Measurements from ENCODE around the gene GAMT. TPM values are rescaled to one million over a fixed set of nuclear protein-coding genes. Genes with fewer than 3 reads are reported as not detected.

Gene GAMT
- total RNA-seq, 1 experiment from 2014 or later, result 15.5 TPM

DNA sequence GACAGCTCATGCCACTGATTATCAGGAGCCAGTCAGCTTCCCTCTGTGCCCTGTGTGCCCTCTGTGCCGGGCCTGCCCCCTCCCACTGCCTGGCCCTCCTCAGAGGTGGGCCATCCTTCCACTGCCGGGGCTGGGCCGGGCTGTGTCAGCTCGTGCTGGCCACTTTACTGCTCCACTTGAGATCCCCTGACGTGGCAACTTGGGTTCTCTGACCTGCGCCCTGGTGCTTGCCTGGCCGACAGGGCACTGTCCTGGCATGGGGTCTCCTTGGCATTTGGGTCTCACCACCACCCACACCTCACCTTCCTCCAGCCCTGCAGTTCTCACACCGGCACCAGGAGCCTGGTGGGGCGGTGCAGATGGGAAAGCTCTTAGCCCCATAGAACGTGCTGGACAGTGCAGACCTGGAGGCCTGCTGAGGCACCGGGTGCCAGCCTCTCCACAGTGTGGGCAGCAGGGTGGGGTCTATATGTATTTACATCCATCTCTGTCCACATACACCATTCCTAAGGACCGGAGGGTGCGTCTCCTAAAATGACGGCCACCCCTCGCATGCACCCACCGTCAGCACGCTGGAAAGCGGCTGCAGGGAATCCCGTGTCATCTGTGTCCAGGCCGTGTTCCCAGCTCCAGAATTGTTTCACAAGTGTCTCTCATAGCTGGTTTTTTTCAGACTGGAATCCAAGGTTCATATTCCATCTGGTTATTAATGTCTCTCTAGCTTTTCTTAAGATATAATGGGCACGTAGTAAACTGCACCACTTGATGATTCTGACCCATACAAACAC is 17.8 kb upstream of the GAMT start:
- no peak for DNase-seq (ENCODE audit: low spot score)

DNA sequence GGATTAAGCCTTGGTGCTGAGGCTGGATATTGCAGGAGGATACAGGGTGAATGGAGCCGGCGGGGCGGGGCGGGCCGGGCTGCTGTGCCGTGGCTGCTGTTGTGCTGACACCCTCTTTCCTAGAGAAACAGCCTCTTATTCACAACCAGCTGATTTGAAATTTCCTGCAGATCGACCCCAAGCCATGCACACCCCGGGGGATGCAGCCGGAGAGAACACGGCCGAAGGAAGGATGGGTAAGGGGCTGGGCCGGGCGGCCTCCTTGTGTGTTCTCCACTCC is 17.1 kb upstream of the GAMT start:
- no peak for DNase-seq (ENCODE audit: low spot score)

- no peak for DNase-seq (ENCODE audit: low spot score)
These were observed 16.5 kb upstream of the GAMT start for GRCh38 chr19:1417681-1418495.

- no peak for DNase-seq (ENCODE audit: low spot score)
These were observed 15.8 kb upstream of the GAMT start for GRCh38 chr19:1417145-1417544.

DNA sequence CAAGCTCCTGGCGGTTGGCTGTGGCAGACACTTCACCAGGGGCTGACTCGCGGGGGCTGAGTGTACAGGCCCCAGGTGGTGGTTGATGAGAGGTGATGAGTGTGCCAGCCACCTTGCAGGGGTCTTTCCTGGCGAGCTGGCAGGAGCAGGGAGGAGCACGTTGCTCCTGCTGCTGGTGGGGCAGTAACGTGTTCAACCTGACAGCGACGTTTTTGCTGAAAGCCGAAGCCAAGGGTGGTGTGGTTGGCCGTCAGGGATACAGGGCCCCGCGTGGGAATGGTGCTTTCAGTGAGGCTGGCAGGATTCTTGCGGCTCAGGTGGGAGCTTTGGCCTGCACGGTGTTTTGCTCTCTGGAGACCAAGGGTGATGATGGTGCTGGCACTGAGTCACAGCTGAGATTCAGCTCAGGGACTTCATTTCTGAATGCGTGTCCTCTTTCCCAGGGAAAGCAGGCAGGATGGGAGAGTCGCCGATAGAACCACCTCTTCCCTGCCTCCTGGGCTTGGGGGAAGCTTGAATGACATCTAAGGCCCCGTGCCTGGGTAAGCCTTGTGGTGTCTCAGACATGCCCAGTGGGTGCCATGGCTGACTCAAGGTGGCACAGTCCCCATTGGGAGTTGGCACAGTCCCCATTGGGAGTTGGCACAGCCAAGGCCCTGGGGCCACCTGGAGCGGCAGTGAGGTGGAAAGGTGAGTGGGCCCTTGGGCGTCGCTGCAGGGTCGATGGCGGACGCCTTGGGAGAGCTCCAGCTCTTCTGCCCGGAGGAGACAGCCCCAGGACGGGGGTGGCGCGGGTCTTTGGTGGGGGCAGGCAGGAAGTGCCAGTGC is 14.9 kb upstream of the GAMT start:
- no peak for DNase-seq (ENCODE audit: low spot score)

DNA sequence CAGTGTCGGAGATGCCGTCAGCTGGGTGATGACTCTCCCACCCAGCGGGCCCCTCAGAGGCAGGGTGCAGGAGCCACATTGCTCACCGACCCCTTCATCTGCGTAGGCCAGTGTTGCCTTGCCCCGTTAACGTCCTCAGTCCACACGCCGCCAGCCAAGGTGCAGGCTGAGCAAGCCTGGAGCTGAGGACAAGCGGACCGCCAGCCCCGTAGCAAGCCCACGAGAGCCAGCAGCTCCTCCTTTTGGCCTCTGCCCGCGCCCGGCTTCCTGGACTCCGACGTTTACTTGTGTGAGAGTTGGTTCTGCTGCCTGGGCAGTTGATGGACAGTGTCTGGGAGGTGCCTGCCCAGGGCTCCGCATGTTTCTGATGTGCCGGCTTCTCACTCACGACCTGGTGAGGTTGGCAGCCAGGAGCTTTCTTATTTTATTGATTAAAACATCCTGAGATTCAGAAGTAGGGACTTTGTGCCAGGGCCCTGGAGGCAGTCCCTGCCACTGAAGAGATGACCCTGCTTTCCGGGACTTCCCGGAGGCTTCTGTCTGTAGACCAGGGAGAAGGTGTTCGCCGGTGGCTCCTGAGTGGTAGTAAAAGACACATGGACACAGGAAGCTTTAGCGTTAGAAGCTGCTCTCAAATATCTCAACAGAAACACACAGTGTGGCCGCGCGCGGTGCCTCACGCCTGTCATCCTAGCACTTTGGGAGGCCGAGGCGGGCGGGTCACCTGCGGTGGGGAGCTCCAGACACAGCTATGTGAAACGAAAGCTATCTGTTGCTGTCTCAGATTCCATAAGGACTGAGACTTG is 11.9 kb upstream of the GAMT start:
- no peak for DNase-seq (ENCODE audit: low spot score)

DNA sequence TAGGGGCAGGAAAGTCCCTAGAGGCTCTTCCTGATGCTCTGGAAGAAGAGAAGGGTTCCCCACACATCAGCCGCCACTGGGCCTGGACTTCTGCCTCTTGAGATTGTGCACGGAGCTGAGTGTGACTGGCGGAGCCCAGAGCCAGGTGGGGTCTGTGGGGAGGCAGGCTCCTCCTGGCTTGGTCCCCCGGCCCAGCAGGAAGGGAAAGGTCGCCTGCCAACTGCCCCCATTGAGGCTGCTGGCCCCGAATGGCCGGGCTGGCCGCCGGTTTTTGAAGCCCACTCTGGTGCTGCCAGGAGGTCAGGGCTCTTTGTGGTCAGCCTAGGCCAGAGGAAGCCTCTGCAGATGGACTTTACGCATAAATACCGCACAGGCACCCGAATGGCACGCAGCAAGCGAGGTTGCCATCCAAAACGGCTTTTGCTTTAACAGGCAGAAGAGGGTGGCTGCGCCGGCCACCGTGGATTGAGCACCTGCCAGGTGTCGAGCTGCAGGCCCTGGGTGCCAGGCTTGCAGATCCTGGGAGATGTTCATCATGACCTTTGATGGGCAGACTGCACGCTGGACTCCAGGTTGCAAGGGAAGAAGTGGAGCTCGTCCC is 11.1 kb upstream of the GAMT start:
- DNase-seq (ENCODE audit: low spot score), result no peak

- DNase-seq (ENCODE audit: low spot score), result no peak
These were observed 10.2 kb upstream of the GAMT start for GRCh38 chr19:1411255-1412191.

DNA sequence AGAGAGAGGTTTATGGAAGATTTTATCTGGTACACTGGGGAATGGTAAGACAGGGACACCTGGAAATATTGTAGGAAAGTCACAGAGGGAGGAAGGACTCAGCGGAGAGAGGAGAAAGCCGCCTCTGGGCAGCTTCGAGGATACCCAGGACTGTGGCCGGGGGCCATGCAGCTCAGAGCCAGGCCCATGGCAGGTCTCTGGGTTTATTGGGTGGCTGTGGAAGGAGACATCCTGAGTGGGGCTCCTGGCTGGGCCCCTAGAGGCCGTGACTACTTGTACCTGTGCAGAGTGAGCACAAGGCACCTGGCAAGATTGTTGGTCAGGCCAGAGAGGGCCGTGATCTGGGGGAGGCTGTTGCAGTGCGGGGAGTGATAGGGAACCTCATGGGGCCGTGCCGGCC is 9.4 kb upstream of the GAMT start:
- no peak for DNase-seq (ENCODE audit: low spot score)

DNA sequence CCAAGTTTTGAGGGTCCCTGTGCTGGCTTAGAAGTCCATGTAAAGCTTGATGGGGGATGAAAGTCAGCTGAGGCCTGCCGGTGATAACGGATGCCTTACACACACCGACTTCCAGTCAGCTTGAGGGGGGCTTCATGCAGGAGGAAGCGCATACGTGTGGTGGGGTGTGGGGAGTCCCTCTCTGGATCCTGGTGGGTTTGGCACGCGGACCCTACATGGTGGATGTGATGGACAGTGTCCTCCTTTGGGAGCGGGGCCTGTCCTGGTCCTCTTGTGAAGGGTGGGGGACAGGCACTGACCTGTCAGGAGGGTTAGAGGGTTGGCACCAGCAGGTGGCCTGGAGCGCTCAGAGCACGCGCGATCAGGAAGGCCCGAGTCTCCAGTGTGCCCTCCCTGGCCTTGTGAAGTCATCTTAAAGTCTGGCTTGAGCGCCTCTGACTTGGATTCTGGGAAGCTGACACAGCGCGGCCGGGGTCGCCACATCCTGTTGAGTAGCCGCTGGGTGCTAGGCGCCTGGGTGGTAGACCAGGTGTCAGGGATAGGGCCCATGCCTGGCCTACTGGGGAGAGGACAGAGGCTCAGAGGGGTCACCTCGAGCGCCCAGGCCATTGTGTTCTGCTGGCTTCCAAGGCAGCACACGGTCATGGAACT is 8.9 kb upstream of the GAMT start:
- no peak for DNase-seq (ENCODE audit: low spot score)

DNA sequence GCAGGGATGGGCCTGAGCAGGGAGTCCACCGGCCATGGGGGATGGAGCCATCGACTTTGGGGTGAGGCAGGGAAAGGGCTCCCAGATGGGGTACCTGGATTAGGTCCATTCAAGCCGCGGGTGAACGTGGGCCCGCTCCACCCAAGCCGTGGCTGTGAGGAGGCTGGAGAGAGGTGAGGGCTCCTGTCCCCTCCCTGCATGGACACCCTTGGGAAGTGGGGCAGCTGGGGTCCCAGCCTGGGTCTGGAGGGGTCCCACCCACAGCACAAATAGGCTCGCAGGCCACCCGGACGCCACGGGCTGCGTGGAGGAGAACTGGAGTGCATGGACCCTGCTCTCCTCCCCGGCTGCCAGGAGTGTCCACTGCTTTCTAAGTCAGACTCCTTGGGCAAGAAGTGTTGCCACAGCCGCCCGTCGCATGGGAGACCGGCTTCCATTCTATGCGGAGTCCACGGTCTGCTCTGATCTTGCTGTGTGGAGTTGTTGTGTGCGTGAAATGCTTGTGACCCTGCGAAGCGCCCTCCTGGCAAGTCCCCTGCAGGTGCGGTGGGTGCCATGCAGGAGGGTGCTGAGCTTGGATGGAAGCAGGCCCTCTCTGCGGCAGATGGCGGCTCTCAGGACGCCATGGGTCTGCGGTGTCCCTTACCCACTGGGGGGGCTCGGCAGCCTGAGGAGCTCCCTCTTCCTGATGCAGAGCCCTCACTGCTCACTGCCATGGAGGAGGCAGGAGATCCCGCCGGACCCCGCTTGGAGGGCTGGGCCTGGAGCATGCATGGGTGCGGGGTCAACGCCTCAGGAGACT is 8.1 kb upstream of the GAMT start:
- no peak for DNase-seq (ENCODE audit: low spot score)

GRCh38 chr19:1408300-1409203 is 7.2 kb upstream of the GAMT start:
- DNase-seq (ENCODE audit: low spot score), result no peak

DNA sequence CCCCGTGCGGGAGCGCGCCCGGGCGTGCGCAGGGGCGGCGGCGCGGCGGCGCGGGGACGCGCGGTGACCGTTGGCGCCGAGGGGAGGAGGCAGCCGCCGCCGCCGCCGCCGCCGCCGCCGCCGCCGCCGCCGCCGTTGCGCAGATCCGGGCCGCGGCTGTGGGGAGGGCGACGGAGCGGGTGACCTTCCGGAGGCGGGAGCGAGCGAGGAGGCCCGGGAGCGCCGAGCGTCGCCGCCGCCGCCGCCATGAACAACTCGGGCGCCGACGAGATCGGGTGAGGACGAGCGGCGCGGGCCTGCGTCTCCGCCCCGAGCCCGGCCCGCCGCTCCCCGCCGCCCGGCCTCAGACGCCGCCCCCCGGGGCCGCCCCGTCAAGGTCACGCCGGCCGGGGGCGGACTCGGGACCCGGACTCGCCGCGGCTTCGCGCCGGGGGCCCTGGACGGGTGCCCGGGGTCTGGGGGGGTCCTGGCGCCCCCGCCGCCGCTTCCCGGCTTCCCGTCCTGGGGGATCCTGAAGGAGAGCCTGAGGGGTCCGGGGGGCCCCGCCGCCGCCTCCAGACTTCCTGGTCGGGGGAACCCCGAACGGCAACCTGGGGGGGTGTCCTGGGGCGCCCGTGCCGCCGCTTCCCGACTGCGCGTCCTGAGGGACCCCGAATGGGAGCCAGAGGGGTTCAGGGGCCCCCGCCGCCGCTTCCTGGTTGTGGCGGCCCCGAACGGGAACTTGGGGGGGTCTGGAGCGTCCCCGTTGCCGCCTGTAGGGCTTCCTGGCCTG is 6.4 kb upstream of the GAMT start, which contains the start of gene DAZAP1:
TSS of gene DAZAP1 (plus strand) at position 59 of the 772 bp plus-strand sequence. CDS start at position 247, 188 bp downstream.
- no peak for DNase-seq (ENCODE audit: low spot score)

DNA sequence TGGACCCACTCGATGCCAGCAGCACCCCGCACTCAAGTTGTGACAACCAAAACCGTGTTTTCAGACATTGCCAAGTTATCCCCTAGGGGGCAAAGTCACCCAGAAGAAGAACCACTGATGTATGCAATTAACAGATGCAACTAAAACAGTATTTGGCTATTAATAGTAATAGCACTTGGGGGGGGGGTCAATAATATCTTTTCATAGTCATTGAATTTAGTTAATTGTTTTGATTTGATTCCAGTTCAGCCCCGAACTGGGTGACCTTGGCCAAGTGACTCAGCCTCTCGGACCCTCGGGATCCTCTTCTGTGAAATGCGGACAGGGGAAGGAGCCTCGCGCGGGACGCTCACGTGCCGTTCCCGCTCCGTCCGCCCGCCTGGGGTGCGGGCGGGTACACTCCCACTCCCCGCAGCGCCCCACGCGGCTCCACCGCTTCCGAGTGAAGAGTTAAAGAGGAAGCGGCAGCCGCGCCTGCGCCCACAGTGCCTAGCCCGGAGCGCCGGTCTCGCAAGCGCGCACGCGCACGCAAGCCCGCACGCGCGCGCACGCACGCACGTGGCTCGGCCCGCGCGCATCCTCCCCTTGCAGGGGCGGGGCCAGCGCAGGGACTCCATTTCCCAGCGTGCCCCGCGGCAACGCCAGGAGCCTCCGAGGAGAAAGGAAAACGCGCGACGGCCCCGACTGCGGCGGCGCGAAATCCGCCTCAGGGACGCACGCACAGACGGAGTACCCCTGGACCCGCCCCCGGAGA is 5.6 kb upstream of the GAMT start:
- peak; percentile 90 for DNase-seq (ENCODE audit: low spot score)

DNA sequence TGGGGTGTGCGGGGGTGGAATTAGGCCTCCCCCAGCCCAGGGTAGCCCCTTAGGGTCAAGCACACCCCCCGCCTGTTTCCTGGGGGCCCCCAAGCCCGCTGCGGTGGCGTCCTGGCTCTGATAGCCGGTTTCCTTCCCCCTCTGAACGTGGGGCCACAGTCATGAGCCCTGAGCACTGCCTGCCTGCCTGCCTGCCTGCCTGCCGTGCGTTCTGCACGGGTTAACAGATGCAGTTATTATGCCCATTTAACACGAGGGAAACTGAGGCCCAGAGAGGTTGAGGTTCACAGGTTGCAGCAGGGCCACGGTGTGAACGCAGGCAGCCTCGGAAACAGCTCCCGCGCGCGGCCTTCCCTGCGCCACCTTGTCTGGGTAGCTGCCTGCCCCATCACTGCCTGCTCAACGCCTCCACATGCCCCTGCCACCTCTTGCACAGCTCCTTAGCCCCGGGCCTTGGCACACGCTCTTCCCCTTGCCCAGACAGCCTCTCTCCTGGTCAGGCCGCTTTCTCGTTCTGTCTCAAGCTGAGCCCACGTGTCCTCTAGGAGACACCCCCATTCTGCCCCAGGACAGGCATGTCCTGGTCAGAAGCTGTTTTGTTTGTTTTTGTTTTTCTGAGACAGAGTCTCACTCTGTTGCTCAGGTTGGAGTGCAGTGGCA is 1.2 kb upstream of the GAMT start:
- no peak for DNase-seq (ENCODE audit: low spot score)

GRCh38 chr19:1401889-1402217 is 511 bp upstream of the GAMT start:
- DNase-seq (ENCODE audit: low spot score), result no peak
